Renal cortex interstitium (tissue), 15 donors: Measurements from ENCODE around the gene SPACA6. TPM values are rescaled to one million over a fixed set of nuclear protein-coding genes. Genes with fewer than 3 reads are reported as not detected.
"Not testable (repeated sequence)": the region's sequence is repeated elsewhere in the genome, so short reads cannot be mapped to it uniquely, and the experiment has no call there.

Experiments used
- DNase-seq, 11 donors: peaks; one replicate each; pipeline ENCODE4 v3.0.0-alpha.2; 2013; ENCODE audit warnings: low read depth in 9 of 11, low spot score in 4 of 11; ENCODE audit errors: extremely low read depth in 1 of 11
- long read RNA-seq, 16 experiments: transcript quantifications; one replicate each; lab custom pipeline, GENCODE V29; 2026
- polyA plus RNA-seq, 3 donors: library from polyadenylated mRNA; unstranded; fragments of 120-200 nt; gene quantifications; one replicate each; pipeline ENCODE4 v1.2.1, GENCODE V29; 2013; ENCODE audit not compliant: insufficient read length in 3 of 3

The SPACA6 gene, protein sequence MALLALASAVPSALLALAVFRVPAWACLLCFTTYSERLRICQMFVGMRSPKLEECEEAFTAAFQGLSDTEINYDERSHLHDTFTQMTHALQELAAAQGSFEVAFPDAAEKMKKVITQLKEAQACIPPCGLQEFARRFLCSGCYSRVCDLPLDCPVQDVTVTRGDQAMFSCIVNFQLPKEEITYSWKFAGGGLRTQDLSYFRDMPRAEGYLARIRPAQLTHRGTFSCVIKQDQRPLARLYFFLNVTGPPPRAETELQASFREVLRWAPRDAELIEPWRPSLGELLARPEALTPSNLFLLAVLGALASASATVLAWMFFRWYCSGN
- polyA plus RNA-seq: 10 to 100 TPM; 15.4 to 30.3 (median 18.0) TPM
- long read RNA-seq, donor 1, partial matches to known transcripts: 0 of 1 reads
- long read RNA-seq, donor 1, other reads (novel, unspliced or antisense): 0 of 1 reads
- long read RNA-seq, donor 2, partial matches to known transcripts: 0 of 2 reads
- long read RNA-seq, donor 2, other reads (novel, unspliced or antisense): 0 of 2 reads
- long read RNA-seq, donor 3, partial matches to known transcripts: 0 of 2 reads
- long read RNA-seq, donor 3, other reads (novel, unspliced or antisense): 0 of 2 reads
- long read RNA-seq, donor 4, partial matches to known transcripts: 5 of 6 reads
- long read RNA-seq, donor 4, other reads (novel, unspliced or antisense): 0 of 6 reads
- long read RNA-seq, donor 5, partial matches to known transcripts: 0 of 2 reads
- long read RNA-seq, donor 5, other reads (novel, unspliced or antisense): 0 of 2 reads
- long read RNA-seq, donor 6, partial matches to known transcripts: 0 of 1 reads
- long read RNA-seq, donor 6, other reads (novel, unspliced or antisense): 0 of 1 reads
- long read RNA-seq, donor 7, partial matches to known transcripts: 0 of 2 reads
- long read RNA-seq, donor 7, other reads (novel, unspliced or antisense): 0 of 2 reads
- long read RNA-seq, donor 8, partial matches to known transcripts: 5 of 13 reads
- long read RNA-seq, donor 8, other reads (novel, unspliced or antisense): 0 of 13 reads
- long read RNA-seq, donor 9, partial matches to known transcripts: 0 of 1 reads
- long read RNA-seq, donor 9, other reads (novel, unspliced or antisense): 0 of 1 reads
- long read RNA-seq, donor 10, partial matches to known transcripts: 6 of 7 reads
- long read RNA-seq, donor 10, other reads (novel, unspliced or antisense): 0 of 7 reads
- long read RNA-seq, donor 11, partial matches to known transcripts: 0 of 1 reads
- long read RNA-seq, donor 11, other reads (novel, unspliced or antisense): 0 of 1 reads
- long read RNA-seq, donor 12, partial matches to known transcripts: 0 of 1 reads
- long read RNA-seq, donor 12, other reads (novel, unspliced or antisense): 0 of 1 reads
- long read RNA-seq, donor 13, partial matches to known transcripts: 6 of 8 reads
- long read RNA-seq, donor 13, other reads (novel, unspliced or antisense): 0 of 8 reads
- long read RNA-seq, donor 14, partial matches to known transcripts: 0 of 2 reads
- long read RNA-seq, donor 14, other reads (novel, unspliced or antisense): 0 of 2 reads
- long read RNA-seq, donor 15: 0 reads
- long read RNA-seq, donor 16, partial matches to known transcripts: 5 of 9 reads
- long read RNA-seq, donor 16, other reads (novel, unspliced or antisense): 0 of 9 reads

DNA sequence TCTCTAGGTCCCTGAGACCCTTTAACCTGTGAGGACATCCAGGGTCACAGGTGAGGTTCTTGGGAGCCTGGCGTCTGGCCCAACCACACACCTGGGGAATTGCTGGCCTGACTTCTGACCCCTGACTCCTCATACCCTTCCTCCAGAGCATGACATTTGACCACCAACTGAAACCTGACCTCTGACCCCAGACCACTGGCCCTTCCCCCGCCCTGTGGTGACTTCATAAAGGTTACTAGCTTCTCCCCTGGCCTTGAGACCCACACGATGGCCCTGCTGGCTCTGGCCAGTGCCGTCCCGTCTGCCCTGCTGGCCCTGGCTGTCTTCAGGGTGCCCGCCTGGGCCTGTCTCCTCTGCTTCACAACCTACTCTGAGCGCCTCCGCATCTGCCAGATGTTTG, at the start of gene SPACA6:
TSS of gene SPACA6 (plus strand) at position 71 of the 400 bp plus-strand sequence. CDS start at position 268, 197 bp downstream.
- no peak for DNase-seq

DNA sequence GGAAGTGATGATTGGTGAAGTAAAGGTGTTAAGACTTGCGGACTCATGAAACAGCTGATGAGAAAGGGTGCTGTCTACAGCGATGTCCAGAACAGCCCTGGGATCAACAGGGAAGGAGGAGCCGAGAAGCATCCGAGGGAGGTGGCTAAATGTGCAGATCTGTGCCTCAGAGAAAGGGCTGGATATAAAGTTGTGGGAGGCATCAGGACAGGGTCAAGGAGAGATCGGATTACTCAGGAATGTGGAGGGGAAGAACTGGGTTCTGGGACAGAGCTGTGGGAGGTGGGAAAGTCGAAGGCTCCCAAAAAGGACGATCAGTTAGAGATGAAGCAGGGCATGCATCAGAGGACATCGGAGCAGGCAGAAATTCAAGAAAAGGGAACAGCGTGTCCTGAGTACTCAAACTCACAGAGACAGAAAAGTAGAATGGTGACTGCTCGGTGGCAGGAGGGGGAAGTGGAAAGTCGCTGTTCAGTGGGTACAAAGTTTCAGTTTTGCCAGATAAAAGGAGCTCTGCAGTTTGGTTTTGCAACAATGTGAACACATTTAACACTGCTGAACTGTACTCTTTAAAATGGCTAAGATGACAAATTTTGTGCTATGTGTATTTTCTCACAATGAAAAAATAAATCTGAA, 48.4 kb upstream of the SPACA6 start:
- peak in 2 of 11 donors; percentile 3 to 14 for DNase-seq

DNA sequence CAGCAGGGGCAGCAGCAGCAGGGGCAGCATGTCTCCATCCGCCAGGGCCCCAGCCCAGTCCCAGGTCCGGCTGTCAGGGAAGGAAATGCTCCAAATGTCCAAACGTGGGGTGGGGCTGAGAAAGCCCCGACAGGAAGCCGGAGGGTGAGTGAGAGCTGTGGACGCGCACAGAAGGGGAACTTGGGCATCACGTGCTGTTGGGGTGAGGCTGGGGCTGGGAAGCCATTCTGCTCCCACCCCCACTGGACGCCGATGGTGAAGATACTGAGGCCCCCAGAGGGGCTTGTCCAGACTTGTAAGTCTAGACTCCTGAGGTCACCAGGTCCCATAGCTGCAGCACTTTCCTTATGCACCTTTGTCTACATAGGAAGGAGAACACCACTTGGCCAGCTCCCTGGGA, 46.4 kb upstream of the SPACA6 start, which contains the start of gene SIGLEC14:
TSS of gene SIGLEC14 (minus strand) at position 96 of the 400 bp plus-strand sequence. CDS start at position 30, 66 bp downstream.
- DNase-seq: not testable (repeated sequence)

DNA sequence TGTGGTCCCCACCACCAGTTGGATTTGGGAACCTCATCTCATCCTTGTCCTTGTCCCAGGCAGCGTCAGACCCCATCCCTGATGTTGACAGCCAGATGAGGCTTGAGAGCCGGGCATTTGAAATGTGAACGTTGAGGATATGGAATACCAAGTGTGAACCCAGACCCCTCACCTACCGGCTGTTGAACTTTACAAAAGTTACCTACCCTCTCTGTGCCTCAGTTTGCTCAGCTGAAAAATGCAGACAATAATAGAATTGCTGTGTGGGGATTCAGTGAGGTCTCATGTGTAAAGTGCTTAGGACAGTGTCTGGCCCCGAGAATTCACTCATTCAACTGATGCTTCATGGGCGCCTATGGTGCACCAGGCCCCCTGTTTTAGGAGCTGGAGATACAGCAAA, 45.8 kb upstream of the SPACA6 start:
- no peak for DNase-seq

DNA sequence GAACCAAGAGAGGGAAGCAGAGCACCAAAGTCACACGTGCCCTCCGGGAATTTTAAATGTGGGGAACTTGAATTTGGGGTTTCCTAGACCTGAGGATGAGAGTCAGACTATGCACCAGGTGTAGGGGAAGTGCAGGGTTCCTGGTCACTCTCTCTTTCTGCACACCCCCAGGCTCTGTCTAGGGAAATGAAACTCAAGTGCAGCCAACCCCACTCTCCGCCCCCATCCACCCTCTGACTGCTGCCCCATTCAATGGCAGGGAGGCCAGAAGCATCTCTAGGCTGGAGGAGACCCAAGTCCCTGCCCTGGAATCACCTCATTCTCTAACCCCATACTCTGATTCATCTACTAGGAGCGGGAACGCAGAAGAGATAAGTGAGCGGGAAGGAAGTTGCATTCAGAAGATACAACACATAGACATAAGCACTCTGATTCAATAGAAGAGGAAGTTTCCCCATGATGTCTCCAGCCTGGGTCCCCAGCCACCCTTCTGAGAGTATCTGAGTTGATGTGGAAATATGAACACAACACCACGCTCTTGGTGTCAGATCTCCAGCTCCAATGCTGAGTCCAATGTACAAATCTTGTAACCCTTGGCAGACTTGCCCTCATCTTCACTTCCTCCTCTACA, 41.8 kb upstream of the SPACA6 start:
- DNase-seq: no peak

DNA sequence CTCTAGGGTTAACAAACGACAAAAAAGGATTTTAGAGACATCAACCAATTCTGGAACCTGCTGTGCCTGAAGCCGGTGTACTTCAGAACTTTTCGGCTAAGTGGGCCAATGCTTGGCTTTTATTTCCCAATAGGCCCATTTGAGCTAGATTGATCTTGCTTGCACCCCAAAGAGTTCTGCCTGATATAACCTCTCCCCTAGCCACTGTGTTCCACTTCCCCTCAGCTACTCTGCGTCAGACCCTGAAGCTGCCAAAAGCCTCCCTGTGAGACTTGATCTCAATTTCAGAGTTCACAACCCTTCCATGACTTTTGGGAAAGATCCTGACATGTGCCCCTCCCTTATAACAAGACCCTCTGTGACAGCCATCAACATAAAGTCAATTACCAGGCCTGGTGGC, 40.9 kb upstream of the SPACA6 start:
- no peak for DNase-seq

DNA sequence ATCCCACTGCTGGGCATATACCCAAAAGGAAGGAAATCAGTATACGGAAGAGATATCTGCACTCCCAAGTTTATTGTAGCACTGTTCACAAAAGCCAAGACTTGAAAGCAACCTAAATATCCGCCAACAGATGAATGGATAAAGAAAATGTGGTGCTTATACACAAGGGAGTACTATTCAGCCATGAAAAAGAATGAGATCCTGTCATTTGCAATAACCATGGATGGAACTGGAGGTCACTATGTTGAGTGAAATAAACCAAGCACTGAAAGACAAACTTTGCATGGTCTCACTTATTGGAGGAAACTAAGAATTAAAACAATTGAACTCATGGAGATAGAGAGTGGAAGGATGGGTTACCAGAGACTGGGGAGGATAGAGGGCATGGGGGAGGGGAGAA, 40.0 kb upstream of the SPACA6 start:
- DNase-seq: no peak

DNA sequence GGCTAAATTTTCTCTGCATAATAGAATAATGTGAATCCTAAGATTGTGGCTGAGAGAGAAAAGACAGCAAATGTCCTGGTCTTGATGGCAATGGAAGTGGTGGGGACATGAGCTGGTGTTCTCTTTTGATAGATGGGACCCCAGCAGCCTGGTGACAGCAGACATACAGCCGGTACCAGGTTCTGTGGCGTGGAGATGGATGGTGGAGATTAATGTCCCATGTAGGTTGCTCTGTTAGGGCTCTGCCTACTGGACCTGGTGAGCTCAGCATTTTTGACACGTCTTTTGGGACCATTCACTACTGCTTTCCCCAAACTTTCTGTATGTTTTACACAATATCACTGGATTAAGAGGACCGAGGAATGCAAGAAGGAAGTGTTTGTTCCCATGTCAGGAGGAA, 38.3 kb upstream of the SPACA6 start:
- DNase-seq: no peak

DNA sequence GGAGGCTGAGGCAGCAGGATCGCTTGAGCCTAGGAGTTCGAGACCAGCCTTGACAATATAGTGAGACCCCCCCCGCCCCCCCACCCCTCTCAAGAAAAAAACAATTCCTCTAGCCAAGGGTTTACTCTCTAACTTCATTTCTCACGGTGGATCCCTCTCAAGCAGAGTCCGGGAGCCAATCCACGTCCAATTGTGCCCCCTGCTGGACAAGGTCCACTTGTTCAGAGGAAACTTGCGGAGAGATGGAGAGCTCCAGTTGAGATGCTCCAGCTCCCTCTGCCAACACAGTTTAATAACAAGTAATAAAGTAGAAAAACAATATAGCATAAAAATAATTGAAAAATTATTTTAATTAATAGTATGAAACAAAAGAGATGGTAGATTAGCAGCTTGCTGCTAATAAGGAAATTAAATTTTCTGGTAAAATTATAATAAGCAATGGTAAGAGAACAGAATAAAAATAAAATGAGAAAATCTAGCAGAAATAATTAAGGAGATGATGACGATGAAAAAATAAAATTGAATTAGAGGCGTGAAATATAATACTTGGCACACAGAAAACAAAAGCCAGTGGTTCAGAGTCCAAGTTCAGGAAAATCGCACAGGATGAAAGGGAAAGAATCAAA, 32.0 kb upstream of the SPACA6 start:
- DNase-seq: peak; percentile 57 to 84 (median 71)

DNA sequence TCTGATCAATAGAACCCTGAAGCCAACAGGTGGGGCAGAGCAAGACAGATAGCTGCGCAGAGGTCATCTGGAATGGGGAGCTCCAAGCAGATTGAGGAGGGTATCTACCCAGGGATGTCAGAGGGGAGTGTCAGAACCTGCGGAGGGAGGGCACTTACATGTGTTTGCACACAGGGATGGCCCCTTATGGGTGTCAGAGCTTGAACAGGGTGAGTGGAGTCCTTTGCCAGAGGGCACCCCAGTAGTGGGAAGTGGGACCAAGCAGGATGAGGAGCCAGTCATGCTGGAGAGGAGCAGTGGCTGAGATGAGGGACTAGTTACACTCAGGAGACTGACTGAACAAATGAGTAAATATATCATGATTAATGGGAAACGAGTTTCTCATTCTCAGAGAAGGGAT, 29.5 kb upstream of the SPACA6 start:
- no peak for DNase-seq

DNA sequence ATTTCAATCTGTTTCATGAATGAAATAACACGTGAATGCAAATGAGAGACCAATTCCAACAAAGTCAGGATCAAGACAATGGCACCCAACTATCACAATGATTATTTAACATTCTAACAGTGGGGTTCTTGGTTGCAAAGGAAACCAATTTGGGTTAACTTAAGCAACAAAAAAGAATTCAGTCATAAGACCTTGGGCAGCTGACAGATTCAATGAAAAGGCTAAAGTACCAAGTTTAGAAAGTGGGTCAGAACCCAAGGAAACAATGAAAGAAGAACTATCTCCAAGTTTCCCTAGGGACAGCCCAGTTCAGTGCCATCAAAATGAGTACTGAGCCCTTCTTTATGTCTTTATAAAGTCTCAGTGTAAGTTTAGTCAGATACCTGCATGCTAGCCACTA, 29.0 kb upstream of the SPACA6 start:
- DNase-seq: no peak

DNA sequence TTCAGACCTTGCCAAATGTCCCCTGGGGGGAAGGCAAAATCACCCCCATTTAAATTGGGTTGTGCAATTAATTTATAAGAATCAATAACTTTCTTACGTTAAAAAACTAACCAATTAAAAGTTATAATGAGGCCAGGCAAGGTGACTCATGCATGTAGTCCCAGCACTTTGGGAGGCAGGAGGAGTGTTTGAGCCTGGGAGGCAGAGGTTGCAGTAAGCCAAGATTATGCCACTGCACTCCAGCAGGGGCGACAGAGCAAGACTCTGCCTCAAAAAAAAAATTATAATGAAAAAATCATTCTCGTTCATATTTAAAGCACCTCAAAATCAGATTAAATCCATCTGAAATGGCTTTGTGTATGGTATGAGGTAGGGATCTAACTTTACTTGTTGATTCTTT, 28.1 kb upstream of the SPACA6 start:
- DNase-seq: no peak

DNA sequence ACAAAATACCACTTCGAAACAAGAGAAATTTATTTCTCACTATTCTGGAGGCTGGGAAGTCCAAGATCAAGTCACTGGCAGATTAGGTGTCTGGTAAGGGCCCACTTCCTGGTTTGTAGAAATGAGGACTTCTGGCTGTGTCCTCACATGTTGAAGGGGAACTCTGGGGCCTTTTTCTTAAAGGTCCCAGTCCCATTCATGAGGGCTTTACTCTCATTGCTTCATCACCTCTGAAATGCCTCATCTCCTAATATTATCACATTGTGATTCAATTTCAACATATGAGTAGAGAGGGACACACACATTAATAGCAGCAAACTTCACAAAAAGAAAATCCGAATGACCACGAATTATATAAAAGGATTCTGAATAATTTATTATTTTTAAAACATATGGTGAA, 24.9 kb upstream of the SPACA6 start:
- no peak for DNase-seq

DNA sequence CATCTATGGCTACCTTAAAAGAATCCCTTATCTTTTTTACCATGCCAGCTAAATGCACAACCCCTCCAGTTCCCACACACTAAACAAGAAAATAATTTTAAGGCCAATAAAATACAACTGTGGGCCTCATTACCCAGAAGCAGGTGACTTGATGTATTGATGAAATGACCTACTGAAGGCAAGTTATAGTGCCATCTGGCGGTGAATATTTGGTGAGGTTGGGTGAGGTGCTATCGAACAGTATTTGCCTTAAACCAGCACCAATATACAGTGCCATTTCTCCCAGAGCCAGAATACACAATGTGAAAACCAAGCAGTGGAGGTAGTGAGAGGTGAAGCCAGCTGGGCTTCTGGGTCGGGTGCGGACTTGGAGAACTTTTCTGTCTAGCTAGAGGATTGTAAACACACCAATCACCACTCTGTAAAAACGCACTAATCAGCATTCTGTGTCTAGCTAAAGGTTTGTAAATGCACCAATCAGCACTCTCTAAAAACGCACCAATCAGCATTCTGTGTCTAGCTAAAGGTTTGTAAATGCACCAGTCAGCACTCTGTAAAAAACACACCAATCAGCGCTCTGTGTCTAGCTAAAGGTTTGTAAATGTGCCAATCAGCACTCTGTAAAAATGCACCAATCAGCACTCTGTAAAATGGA, 17.1 kb upstream of the SPACA6 start:
- not testable (repeated sequence) for DNase-seq

DNA sequence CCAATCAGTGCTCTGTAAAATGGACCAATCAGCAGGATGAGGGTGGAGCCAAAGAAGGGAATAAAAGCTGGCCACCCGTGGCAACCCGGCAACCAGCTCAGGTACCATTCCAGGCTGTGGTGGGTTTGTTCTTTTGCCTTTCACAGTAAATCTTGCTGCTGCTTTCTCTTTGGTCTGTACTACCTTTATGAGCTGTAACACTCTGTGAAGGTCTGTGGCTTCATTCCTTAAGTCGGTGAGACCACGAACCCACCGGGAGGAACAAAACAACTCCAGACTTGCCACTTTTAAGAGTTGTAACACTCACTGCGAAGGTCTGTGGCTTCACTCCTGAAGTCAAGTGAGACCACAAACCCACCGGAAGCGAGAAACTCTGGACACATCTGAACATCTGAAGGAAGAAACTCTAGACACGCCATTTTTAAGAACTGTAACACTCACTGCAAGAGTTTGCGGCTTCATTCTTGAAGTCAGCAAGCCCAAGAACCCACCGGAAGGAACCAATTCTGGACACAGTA, 16.5 kb upstream of the SPACA6 start:
- no peak for DNase-seq

DNA sequence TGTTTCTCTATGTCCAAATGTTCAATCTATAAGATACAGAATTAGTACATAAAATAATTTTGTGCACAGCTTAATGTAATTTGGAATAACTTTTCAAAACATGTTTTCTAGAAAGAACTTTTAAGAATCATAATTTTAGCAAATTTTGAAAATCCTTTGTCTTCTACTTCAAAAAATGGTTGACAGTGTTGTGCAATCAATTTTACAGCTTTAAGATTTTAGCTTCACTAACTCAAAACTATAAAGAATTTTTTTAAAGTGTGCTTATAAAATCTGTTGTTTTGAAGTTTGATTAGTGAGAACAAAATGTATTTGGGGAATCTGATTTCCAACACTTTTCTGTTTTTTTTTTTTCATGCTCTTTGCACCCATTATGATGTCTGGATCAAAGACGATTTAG, 12.7 kb upstream of the SPACA6 start:
- no peak for DNase-seq
